Keratinocyte (primary cell): ENCODE results near the gene DTNBP1. TPM values are rescaled to one million over a fixed set of nuclear protein-coding genes. Genes with fewer than 3 reads are reported as not detected.

ENCODE experiments used
- DNase-seq: peaks from one replicate; pipeline ENCODE4 v3.0.0-alpha.2; 2011; ENCODE audit warnings: low read depth, missing footprints, low spot score
- FAIRE-seq: peaks from 2 replicates; lab custom pipeline; 2011; peaks lifted over from hg19 to GRCh38; lab: Jason Lieb, UNC
- H2AFZ ChIP-seq: 2 replicates; pipeline ENCODE4 v1.6.0; 2012; ENCODE audit warnings: low read length, control low read depth, inconsistent platforms; ENCODE audit not compliant: control insufficient read depth
- H3K27ac ChIP-seq: 2 replicates; pipeline ENCODE4 v1.5.1; 2011; ENCODE audit warnings: low read length; ENCODE audit not compliant: control insufficient read depth, insufficient read depth
- H3K27me3 ChIP-seq: 3 replicates; pipeline ENCODE4 v1.6.0; 2011; ENCODE audit warnings: low read length; ENCODE audit not compliant: control insufficient read depth, insufficient read depth; ENCODE audit errors: extremely low read depth
- H3K36me3 ChIP-seq, 2 experiments: 2 replicates in 1 of 2; 3 replicates in 1 of 2; pipeline ENCODE4 v1.5.1; 2011; ENCODE audit warnings: low read length in 2 of 2, mild to moderate bottlenecking in 1 of 2; ENCODE audit not compliant: control insufficient read depth in 2 of 2, insufficient read depth in 2 of 2; ENCODE audit errors: extremely low read depth in 1 of 2
- H3K4me1 ChIP-seq: 3 replicates; pipeline ENCODE4 v1.5.1; 2011; ENCODE audit warnings: low read length; ENCODE audit not compliant: control insufficient read depth, insufficient read depth; ENCODE audit errors: extremely low read depth
- H3K4me2 ChIP-seq: 3 replicates; pipeline ENCODE4 v1.6.0; 2011; ENCODE audit warnings: low read depth, low read length; ENCODE audit not compliant: control insufficient read depth, insufficient read depth; ENCODE audit errors: extremely low read depth
- H3K4me3 ChIP-seq, 3 experiments: fragments of 200-600 bp in 1 of 3; sonication (generic) in 1 of 3; 2 replicates in 2 of 3; 3 replicates in 1 of 3; pipeline ENCODE4 v1.5.1; 2011 to 2016; ENCODE audit warnings: low read length in 3 of 3, mild to moderate bottlenecking in 3 of 3, control low read depth in 2 of 3, inconsistent platforms in 1 of 3, low read depth in 1 of 3, mixed read lengths in 1 of 3, mixed run types in 1 of 3, moderate library complexity in 1 of 3; ENCODE audit not compliant: control insufficient read depth in 2 of 3, insufficient read depth in 2 of 3; ENCODE audit errors: extremely low read depth in 1 of 3
- H3K79me2 ChIP-seq: 2 replicates; pipeline ENCODE4 v1.6.0; 2012; ENCODE audit warnings: low read length; ENCODE audit not compliant: control insufficient read depth, insufficient read depth
- H3K9ac ChIP-seq: 3 replicates; pipeline ENCODE4 v1.6.0; 2011; ENCODE audit warnings: low read length; ENCODE audit not compliant: control insufficient read depth, insufficient read depth; ENCODE audit errors: extremely low read depth
- H3K9me1 ChIP-seq: 3 replicates; pipeline ENCODE4 v1.6.0; 2011; ENCODE audit warnings: low read length; ENCODE audit not compliant: control insufficient read depth, insufficient read depth; ENCODE audit errors: extremely low read depth
- H3K9me3 ChIP-seq: 2 replicates; pipeline ENCODE4 v1.5.1; 2012; ENCODE audit warnings: low read depth, low read length; ENCODE audit not compliant: control insufficient read depth
- H4K20me1 ChIP-seq: 3 replicates; pipeline ENCODE4 v1.6.0; 2011; ENCODE audit warnings: low read length; ENCODE audit not compliant: control insufficient read depth, insufficient read depth; ENCODE audit errors: extremely low read depth
- CTCF ChIP-seq, 3 experiments: IDR thresholded peaks in 1 of 3; conservative IDR thresholded peaks in 1 of 3; optimal IDR thresholded peaks in 1 of 3; 2 replicates in 2 of 3; 3 replicates in 1 of 3; pipeline versions ENCODE3 to v1.5.1; 2011; ENCODE audit warnings: low read length in 3 of 3, mild to moderate bottlenecking in 3 of 3, moderate library complexity in 2 of 3, control low read depth in 1 of 3, inconsistent platforms in 1 of 3; ENCODE audit not compliant: insufficient read depth in 2 of 3; ENCODE audit errors: extremely low read depth in 1 of 3
- EZH2 ChIP-seq: IDR thresholded peaks from one replicate; pipeline ENCODE4 v1.6.1; 2012; ENCODE audit warnings: inconsistent platforms, mild to moderate bottlenecking, low read length, moderate library complexity
- dilution Hi-C: fragments of 300-500 bp; cut with MboI; formaldehyde crosslinking; loops from one replicate; pipeline ENCODE4 v1.7.0; 2020; ENCODE audit warnings: low sequenced_read_pairs; ENCODE audit not compliant: extremely low pct_ligation_motif_present
- polyA plus RNA-seq, 5 experiments: library from polyadenylated mRNA; depleted of rRNA in 3 of 5; stranded (reverse) in 3 of 5; stranded (forward) in 1 of 5; unstranded in 1 of 5; fragments of >200 nt; gene quantifications; 1 replicate in 1 of 5; 2 replicates in 3 of 5; 3 replicates in 1 of 5; pipeline versions ENCODE4 v1.2.1 to v1.2.3, GENCODE V29; 2011 to 2012; ENCODE audit warnings: missing spikeins in 2 of 5, low read depth in 1 of 5, low replicate concordance in 1 of 5

The DTNBP1 gene
- polyA plus RNA-seq, 1 donor (not counting 4 experiments of a cell fraction or from before 2014, with no cell fraction given): 11.5 TPM

- dilution Hi-C loops: no loop called here
- Histone ChIP-seq H2AFZ (no peak overlapping the region), H3K9me3 (no peaks in the 10 kb centered on the region), H4K20me1 (no peaks in the 10 kb centered on the region), H3K9ac (no peak overlapping the region), H3K4me2 (no peak overlapping the region), H3K36me3 (peaks cover 1 to 4% of the 10 kb centered on the region in 2 experiments), H3K27me3 (no peaks in the 10 kb centered on the region), H3K4me1 (no peaks in the 10 kb centered on the region), H3K9me1 (no peaks in the 10 kb centered on the region), H3K4me3 (no peak overlapping the region), H3K27ac (no peak overlapping the region), H3K79me2 (no peaks in the 10 kb centered on the region)
- FAIRE-seq: no peak
- TF ChIP-seq EZH2: no peak
- no peak for TF ChIP-seq CTCF (optimal IDR thresholded peaks at IDR 0.05 in 1 of 3, IDR thresholded peaks at IDR 0.05 in 1 of 3, conservative IDR thresholded peaks at IDR 0.05 in 1 of 3; ENCODE audit: extremely low read depth in 1 of 3, insufficient read depth in 2 of 3, low read length in 3 of 3)
- no peak for DNase-seq
Observed at GRCh38 chr6:15530411-15530810, 132.4 kb downstream of the DTNBP1 start.

DNA sequence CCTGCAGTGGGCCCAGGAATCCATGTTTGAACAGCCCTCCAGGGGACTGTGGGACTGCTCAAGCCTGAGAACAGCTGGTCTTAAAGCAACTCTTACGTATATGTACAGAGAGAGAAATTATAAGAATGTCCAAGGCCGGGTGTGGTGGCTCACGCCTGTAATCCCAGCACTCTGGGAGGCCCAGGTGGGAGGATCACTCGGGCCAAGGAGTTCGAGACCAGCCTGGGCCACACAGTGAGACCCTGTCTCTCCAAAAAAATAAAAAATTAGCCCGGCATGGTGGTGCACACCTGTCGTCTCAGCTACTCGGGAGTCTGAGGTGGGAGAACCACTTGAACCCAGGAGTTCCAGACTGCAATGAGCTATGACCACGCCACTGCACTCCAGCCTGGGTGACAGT, 134.0 kb downstream of the DTNBP1 start:
- no peaks in the 10 kb centered on the region for H3K4me1 ChIP-seq
- H3K9me3 ChIP-seq: no peaks in the 10 kb centered on the region
- H3K27me3 ChIP-seq: no peaks in the 10 kb centered on the region
- H3K4me2 ChIP-seq: no peak overlapping the region
- no peak overlapping the region for H3K27ac ChIP-seq
- dilution Hi-C loops: no loop called here
- no peaks in the 10 kb centered on the region for H3K9me1 ChIP-seq
- H3K9ac ChIP-seq: no peak overlapping the region
- no peak for TF ChIP-seq EZH2
- H3K36me3 ChIP-seq: peaks cover 4 to 6% of the 10 kb centered on the region in 2 experiments
- DNase-seq (no peak), FAIRE-seq (no peak)
- H4K20me1 ChIP-seq: no peaks in the 10 kb centered on the region
- no peak overlapping the region for H2AFZ ChIP-seq
- H3K79me2 ChIP-seq: no peaks in the 10 kb centered on the region
- no peak overlapping the region for H3K4me3 ChIP-seq
